Liver (tissue), 3 donors: ENCODE measurements around the gene CCDC136.

Source experiments
- CTCF ChIP-seq: fragments of 150-350 bp; IDR thresholded peaks from 2 replicates; pipeline ENCODE4 v1.5.1; 2017; ENCODE audit warnings: improper control_type of control experiment, low read depth, low read length; ENCODE audit not compliant: missing input control
- JUND ChIP-seq, 2 donors: IDR thresholded peaks; 2 replicates each; pipeline ENCODE4 v1.6.1; 2016; ENCODE audit warnings: antibody characterized with exemption in 2 of 2
- RAD21 ChIP-seq, 2 donors: IDR thresholded peaks; 2 replicates each; pipeline ENCODE4 v1.6.1; 2016; ENCODE audit warnings: antibody characterized with exemption in 2 of 2, mild to moderate bottlenecking in 2 of 2
- SP1 ChIP-seq: IDR thresholded peaks from 2 replicates; pipeline ENCODE4 v1.6.1; 2018; ENCODE audit warnings: antibody characterized with exemption, mild to moderate bottlenecking
- TAF1 ChIP-seq: conservative IDR thresholded peaks from 2 replicates; pipeline ENCODE4 v1.6.1; 2016; ENCODE audit warnings: antibody characterized with exemption, mild to moderate bottlenecking
- TF ChIP-seq, protein P1 (sequence below): IDR thresholded peaks from 2 replicates; pipeline ENCODE4 v1.6.1; 2016; ENCODE audit warnings: antibody characterized with exemption
- TF ChIP-seq, protein P2 (sequence below): IDR thresholded peaks from 2 replicates; pipeline ENCODE4 v1.6.1; 2016; ENCODE audit warnings: antibody characterized with exemption
- donor health status: healthy.
- donor health status: healthy.

DNA sequence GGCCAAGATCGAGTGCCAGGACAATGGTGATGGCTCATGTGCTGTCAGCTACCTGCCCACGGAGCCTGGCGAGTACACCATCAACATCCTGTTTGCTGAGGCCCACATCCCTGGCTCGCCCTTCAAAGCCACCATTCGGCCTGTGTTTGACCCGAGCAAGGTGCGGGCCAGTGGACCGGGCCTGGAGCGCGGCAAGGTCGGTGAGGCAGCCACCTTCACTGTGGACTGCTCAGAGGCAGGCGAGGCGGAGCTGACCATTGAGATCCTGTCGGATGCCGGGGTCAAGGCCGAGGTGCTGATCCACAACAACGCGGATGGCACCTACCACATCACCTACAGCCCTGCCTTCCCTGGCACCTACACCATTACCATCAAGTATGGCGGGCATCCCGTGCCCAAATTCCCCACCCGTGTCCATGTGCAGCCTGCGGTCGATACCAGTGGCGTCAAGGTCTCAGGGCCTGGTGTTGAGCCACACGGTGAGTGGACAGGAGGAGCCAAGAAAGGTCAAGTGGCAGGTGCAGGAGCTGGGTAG is 53.1 kb downstream of the CCDC136 start:
- TF ChIP-seq CTCF, result no peak
- no peak for TF ChIP-seq SP1
- TF ChIP-seq RAD21 (IDR thresholded peaks at IDR 0.05), result no peak
- TF ChIP-seq, protein P1, sequence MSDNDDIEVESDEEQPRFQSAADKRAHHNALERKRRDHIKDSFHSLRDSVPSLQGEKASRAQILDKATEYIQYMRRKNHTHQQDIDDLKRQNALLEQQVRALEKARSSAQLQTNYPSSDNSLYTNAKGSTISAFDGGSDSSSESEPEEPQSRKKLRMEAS, result no peak
- TF ChIP-seq, protein P2, sequence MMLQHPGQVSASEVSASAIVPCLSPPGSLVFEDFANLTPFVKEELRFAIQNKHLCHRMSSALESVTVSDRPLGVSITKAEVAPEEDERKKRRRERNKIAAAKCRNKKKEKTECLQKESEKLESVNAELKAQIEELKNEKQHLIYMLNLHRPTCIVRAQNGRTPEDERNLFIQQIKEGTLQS, result no peak
- no peak for TF ChIP-seq TAF1
- no peak for TF ChIP-seq JUND (IDR thresholded peaks at IDR 0.05)
